HCT116 (cell line): ENCODE results near the gene XPO1.

Experiments
- CTCF ChIP-seq, 3 experiments: fragments of 200-600 bp in 1 of 3; sonication (generic) in 1 of 3; IDR thresholded peaks in 2 of 3; conservative IDR thresholded peaks in 1 of 3; 2 replicates each; pipeline ENCODE4 v1.5.1; 2012 to 2017; ENCODE audit warnings: low read depth in 2 of 3, low read length in 2 of 3, antibody characterized with exemption in 1 of 3, borderline replicate concordance in 1 of 3, control low read depth in 1 of 3, mild to moderate bottlenecking in 1 of 3, mixed read lengths in 1 of 3, mixed run types in 1 of 3, moderate library complexity in 1 of 3; ENCODE audit not compliant: insufficient read depth in 1 of 3
- EZH2 ChIP-seq: fragments of 200-600 bp; sonication (generic); IDR thresholded peaks from 2 replicates; pipeline ENCODE4 v1.6.1; 2017; ENCODE audit warnings: antibody characterized with exemption, mixed run types
- EZH2phosphoT487 ChIP-seq: fragments of 200-600 bp; IDR thresholded peaks from 2 replicates; pipeline ENCODE4 v1.6.1; 2018; ENCODE audit warnings: antibody characterized with exemption, borderline replicate concordance
- JUND ChIP-seq: IDR thresholded peaks from 2 replicates; pipeline ENCODE4 v1.6.1; 2012
- POLR2A ChIP-seq: IDR thresholded peaks from 2 replicates; pipeline ENCODE4 v1.7.0; 2011; ENCODE audit warnings: borderline replicate concordance; ENCODE audit not compliant: insufficient read depth, insufficient read length; ENCODE audit errors: extremely low read depth
- POLR2AphosphoS5 ChIP-seq: IDR thresholded peaks from 2 replicates; pipeline ENCODE4 v1.6.1; 2011; ENCODE audit warnings: mild to moderate bottlenecking, low read depth, low read length, moderate library complexity
- RAD21 ChIP-seq: IDR thresholded peaks from 2 replicates; pipeline ENCODE4 v1.6.1; 2012; ENCODE audit warnings: low read depth, mild to moderate bottlenecking
- SIN3A ChIP-seq: IDR thresholded peaks from 2 replicates; pipeline ENCODE4 v1.6.1; 2012; ENCODE audit warnings: low read depth
- SP1 ChIP-seq: IDR thresholded peaks from 2 replicates; pipeline ENCODE4 v1.6.1; 2012; ENCODE audit warnings: low read depth
- YY1 ChIP-seq: IDR thresholded peaks from 2 replicates; pipeline ENCODE4 v1.6.1; 2011; ENCODE audit warnings: low read length, low read depth, moderate library complexity, mild to moderate bottlenecking; ENCODE audit not compliant: insufficient replicate concordance; ENCODE audit errors: extremely low read depth
- ZFX ChIP-seq: fragments of 450-650 bp; IDR thresholded peaks from 2 replicates; pipeline ENCODE4 v1.6.1; 2017
- ZNF274 ChIP-seq: fragments of 200-500 bp; sonication (Bioruptor generic); IDR thresholded peaks from 2 replicates; pipeline ENCODE4 v1.6.1; 2014; ENCODE audit warnings: mild to moderate bottlenecking, low read depth, low read length, inconsistent platforms
- TF ChIP-seq, protein P1 (sequence below): IDR thresholded peaks from 2 replicates; pipeline ENCODE4 v1.6.1; 2012; ENCODE audit warnings: low read depth

DNA sequence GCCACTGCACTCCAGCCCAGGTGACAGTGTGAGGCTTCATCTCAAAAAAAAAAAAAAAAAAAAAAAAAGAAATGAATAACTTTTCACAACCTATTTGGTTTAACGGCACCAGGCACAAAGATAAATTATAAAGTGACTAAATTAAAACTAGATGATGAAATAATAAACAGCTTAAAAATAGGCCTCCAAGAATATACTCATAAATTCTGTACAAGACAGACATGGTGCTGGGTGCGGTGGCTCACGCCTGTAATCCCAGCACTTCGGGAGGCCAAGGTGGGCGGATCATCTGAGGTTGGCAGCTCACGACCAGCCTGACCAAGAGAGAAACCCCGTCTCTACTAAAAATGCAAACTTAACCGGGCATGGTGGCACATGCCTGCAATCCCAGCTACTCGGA is 87.0 kb downstream of the XPO1 start:
- TF ChIP-seq CTCF (IDR thresholded peaks at IDR 0.05 in 2 of 3, conservative IDR thresholded peaks at IDR 0.05 in 1 of 3; ENCODE audit: borderline replicate concordance in 1 of 3, insufficient read depth in 1 of 3, low read depth in 2 of 3, low read length in 2 of 3) (no peak), POLR2A (no peak), EZH2 (no peak), YY1 (no peak), ZFX (no peak), RAD21 (no peak), ZNF274 (no peak), SIN3A (no peak), SP1 (no peak), JUND (no peak), EZH2phosphoT487 (no peak), POLR2AphosphoS5 (no peak)
- TF ChIP-seq, protein P1, sequence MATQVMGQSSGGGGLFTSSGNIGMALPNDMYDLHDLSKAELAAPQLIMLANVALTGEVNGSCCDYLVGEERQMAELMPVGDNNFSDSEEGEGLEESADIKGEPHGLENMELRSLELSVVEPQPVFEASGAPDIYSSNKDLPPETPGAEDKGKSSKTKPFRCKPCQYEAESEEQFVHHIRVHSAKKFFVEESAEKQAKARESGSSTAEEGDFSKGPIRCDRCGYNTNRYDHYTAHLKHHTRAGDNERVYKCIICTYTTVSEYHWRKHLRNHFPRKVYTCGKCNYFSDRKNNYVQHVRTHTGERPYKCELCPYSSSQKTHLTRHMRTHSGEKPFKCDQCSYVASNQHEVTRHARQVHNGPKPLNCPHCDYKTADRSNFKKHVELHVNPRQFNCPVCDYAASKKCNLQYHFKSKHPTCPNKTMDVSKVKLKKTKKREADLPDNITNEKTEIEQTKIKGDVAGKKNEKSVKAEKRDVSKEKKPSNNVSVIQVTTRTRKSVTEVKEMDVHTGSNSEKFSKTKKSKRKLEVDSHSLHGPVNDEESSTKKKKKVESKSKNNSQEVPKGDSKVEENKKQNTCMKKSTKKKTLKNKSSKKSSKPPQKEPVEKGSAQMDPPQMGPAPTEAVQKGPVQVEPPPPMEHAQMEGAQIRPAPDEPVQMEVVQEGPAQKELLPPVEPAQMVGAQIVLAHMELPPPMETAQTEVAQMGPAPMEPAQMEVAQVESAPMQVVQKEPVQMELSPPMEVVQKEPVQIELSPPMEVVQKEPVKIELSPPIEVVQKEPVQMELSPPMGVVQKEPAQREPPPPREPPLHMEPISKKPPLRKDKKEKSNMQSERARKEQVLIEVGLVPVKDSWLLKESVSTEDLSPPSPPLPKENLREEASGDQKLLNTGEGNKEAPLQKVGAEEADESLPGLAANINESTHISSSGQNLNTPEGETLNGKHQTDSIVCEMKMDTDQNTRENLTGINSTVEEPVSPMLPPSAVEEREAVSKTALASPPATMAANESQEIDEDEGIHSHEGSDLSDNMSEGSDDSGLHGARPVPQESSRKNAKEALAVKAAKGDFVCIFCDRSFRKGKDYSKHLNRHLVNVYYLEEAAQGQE = no peak
